MM.1S (cell line): ENCODE data around the gene FAM131C.

Experiments
- EZH2 ChIP-seq: fragments of 300-600 bp; sonication (generic); optimal IDR thresholded peaks from 2 replicates; pipeline ENCODE3; 2017; ENCODE audit warnings: low read depth, mild to moderate bottlenecking, antibody characterized with exemption, low read length, mixed read lengths
- EZH2phosphoT487 ChIP-seq: fragments of 300-600 bp; sonication (generic); IDR thresholded peaks from 2 replicates; pipeline ENCODE4 v1.6.1; 2018; ENCODE audit warnings: antibody characterized with exemption, low read length
- TF ChIP-seq, protein P1 (sequence below): fragments of 300-600 bp; sonication (generic); IDR thresholded peaks from 2 replicates; pipeline ENCODE4 v1.5.1; 2016; ENCODE audit warnings: antibody characterized with exemption, low read length, mixed read lengths

DNA sequence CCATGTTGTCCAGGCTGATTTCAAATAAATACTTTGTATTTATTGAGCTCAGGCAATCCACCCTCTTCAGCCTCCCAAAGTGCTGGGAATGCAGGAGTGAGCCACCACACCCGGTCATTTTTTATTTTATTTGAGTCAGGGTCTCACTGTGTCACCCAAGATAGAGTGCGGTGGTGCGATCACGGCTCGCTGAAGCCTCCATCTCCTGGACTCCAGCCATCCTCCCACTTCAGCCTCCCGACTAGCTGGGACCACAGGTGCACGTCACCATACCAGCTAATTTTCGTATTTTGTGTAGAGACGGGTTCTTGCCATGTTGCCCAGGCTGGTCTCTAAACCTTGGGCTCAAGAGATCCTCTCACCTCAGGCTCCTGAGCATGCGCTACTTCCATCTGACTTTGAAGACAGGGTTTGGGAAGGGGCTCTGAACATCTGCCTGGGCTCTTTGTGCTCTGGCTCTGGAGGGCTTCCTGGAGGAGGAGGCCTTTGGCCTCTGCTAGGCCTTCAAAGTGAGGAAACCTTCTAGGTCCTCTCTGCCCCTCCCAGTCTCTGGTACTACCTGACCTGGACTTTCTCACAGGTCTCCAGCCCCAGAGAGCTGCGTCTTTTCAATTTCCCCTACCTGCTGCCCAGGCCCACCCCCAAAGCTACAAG lies 61.4 kb downstream of the FAM131C start:
- TF ChIP-seq, protein P1, sequence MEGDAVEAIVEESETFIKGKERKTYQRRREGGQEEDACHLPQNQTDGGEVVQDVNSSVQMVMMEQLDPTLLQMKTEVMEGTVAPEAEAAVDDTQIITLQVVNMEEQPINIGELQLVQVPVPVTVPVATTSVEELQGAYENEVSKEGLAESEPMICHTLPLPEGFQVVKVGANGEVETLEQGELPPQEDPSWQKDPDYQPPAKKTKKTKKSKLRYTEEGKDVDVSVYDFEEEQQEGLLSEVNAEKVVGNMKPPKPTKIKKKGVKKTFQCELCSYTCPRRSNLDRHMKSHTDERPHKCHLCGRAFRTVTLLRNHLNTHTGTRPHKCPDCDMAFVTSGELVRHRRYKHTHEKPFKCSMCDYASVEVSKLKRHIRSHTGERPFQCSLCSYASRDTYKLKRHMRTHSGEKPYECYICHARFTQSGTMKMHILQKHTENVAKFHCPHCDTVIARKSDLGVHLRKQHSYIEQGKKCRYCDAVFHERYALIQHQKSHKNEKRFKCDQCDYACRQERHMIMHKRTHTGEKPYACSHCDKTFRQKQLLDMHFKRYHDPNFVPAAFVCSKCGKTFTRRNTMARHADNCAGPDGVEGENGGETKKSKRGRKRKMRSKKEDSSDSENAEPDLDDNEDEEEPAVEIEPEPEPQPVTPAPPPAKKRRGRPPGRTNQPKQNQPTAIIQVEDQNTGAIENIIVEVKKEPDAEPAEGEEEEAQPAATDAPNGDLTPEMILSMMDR, result no peak
- TF ChIP-seq EZH2 (no peak), EZH2phosphoT487 (no peak)
